Mucosa of descending colon (tissue), 3 donors: Measurements from ENCODE around the gene ELP4. TPM values are rescaled to one million over a fixed set of nuclear protein-coding genes. Genes with fewer than 3 reads are reported as not detected.

Experiments used
- ATAC-seq: fragments of 200-7000 bp; cut with Tn5 transposase; one replicate; pipeline ENCODE4 v1.9.1; 2020; ENCODE audit warnings: mild to moderate bottlenecking, moderate library complexity
- DNase-seq, 3 donors: peaks; one replicate each; pipeline ENCODE4 v3.0.0-alpha.2; 2020
- H3K36me3 ChIP-seq: fragments of 200-600 bp; one replicate; pipeline ENCODE4 v1.8.0; 2021; ENCODE audit warnings: low read depth, mild to moderate bottlenecking
- H3K4me1 ChIP-seq: fragments of 200-600 bp; one replicate; pipeline ENCODE4 v1.8.0; 2021; ENCODE audit warnings: low read depth, mild to moderate bottlenecking
- H3K4me3 ChIP-seq: fragments of 200-600 bp; one replicate; pipeline ENCODE4 v1.8.0; 2021; ENCODE audit warnings: mild to moderate bottlenecking
- H3K9me3 ChIP-seq: fragments of 200-600 bp; one replicate; pipeline ENCODE4 v1.8.0; 2021; ENCODE audit warnings: mild to moderate bottlenecking
- CTCF ChIP-seq: fragments of 200-600 bp; IDR thresholded peaks from one replicate; pipeline ENCODE4 v1.8.0; 2022; ENCODE audit warnings: antibody characterized with exemption, mild to moderate bottlenecking
- intact Hi-C, 2 donors: fragments of 100-400 bp; cut with DNase I in 1 of 2; cut with micrococcal nuclease in 1 of 2; formaldehyde crosslinking; loops; one replicate each; pipeline versions ENCODE4 v1.11.0 to v1.11.1; 2022; cut with DNase I, micrococcal nuclease
- total RNA-seq, 3 donors: library from RNA; stranded (reverse); fragmentation: NEBNext Ultra II Directional in 2 of 3; extraction: Animal tissue kit (Norgen Biotek cat#: 25700) in 2 of 3; gene quantifications; one replicate each; pipeline versions ENCODE4 v1.2.1 to v1.2.4, GENCODE V29; 2021 to 2023
- donor health status: DM: no; HTN: no; CAD: no; lungs with moderate emphysema.
- donor health status: DM: no; HTN: no; CAD: no.
- donor health status: DM: no; HTN: yes; CAD: no.

Gene ELP4
- total RNA-seq, 3 donors from 2014 or later, result 13.2 to 21.4 (median 18.7) TPM

GRCh38 chr11:31786996-31787685 lies 277.6 kb downstream of the ELP4 start:
- Histone ChIP-seq H3K4me3 (no peak overlapping the region), H3K4me1 (no peaks in the 10 kb centered on the region), H3K9me3 (no peaks in the 10 kb centered on the region), H3K36me3 (no peaks in the 10 kb centered on the region)
- DNase-seq, result no peak
- no peak for TF ChIP-seq CTCF
- intact Hi-C loops, result no loop called here
- ATAC-seq, result no peak

- Histone ChIP-seq H3K36me3 (no peaks in the 10 kb centered on the region), H3K9me3 (no peaks in the 10 kb centered on the region), H3K4me1 (no peaks in the 10 kb centered on the region), H3K4me3 (no peak overlapping the region)
- TF ChIP-seq CTCF, result no peak
- ATAC-seq, result no peak
- intact Hi-C loops, result no loop called here
- DNase-seq, result no peak
Measured at GRCh38 chr11:31788085-31788484, 278.5 kb downstream of the ELP4 start.

GRCh38 chr11:31790649-31791048 lies 281.1 kb downstream of the ELP4 start:
- H3K4me1 ChIP-seq, result no peaks in the 10 kb centered on the region
- H3K9me3 ChIP-seq, result no peaks in the 10 kb centered on the region
- DNase-seq (no peak), ATAC-seq (no peak)
- no peak overlapping the region for H3K4me3 ChIP-seq
- no peaks in the 10 kb centered on the region for H3K36me3 ChIP-seq
- no peak for TF ChIP-seq CTCF
- intact Hi-C loops, result no loop called here

GRCh38 chr11:31792036-31792435 lies 282.5 kb downstream of the ELP4 start:
- TF ChIP-seq CTCF, result no peak
- no peak for DNase-seq
- no peaks in the 10 kb centered on the region for H3K4me1 ChIP-seq
- no peaks in the 10 kb centered on the region for H3K9me3 ChIP-seq
- intact Hi-C loops, result no loop called here
- no peaks in the 10 kb centered on the region for H3K36me3 ChIP-seq
- no peak for ATAC-seq
- H3K4me3 ChIP-seq, result no peak overlapping the region

GRCh38 chr11:31792456-31792855 lies 282.9 kb downstream of the ELP4 start:
- H3K4me3 ChIP-seq, result no peak overlapping the region
- DNase-seq, result no peak
- no peaks in the 10 kb centered on the region for H3K36me3 ChIP-seq
- H3K9me3 ChIP-seq, result no peaks in the 10 kb centered on the region
- TF ChIP-seq CTCF, result no peak
- H3K4me1 ChIP-seq, result no peaks in the 10 kb centered on the region
- intact Hi-C loops, result no loop called here
- ATAC-seq, result no peak

- intact Hi-C loops, result no loop called here
- ATAC-seq, result no peak
Measured at GRCh38 chr11:31793264-31793663, 283.7 kb downstream of the ELP4 start.

More at GRCh38 chr11:31793264-31793663, 283.7 kb downstream of the ELP4 start:
- H3K36me3 ChIP-seq, result no peaks in the 10 kb centered on the region
- no peak for DNase-seq
- no peaks in the 10 kb centered on the region for H3K9me3 ChIP-seq
- H3K4me3 ChIP-seq, result no peak overlapping the region
- TF ChIP-seq CTCF, result no peak
- no peaks in the 10 kb centered on the region for H3K4me1 ChIP-seq
